PFSK-1 (cell line): ENCODE results near the gene FER.

Experiments
- SIN3A ChIP-seq: IDR thresholded peaks from 2 replicates; pipeline ENCODE4 v1.6.1; 2012; ENCODE audit warnings: mild to moderate bottlenecking, low read length, moderate library complexity, borderline replicate concordance; ENCODE audit not compliant: insufficient read depth
- TAF1 ChIP-seq: IDR thresholded peaks from 2 replicates; pipeline ENCODE4 v1.6.1; 2012; ENCODE audit warnings: low read length, control low read depth, borderline replicate concordance; ENCODE audit not compliant: insufficient read depth

- no peak for TF ChIP-seq SIN3A
- TF ChIP-seq TAF1: no peak
These were observed 393.8 kb downstream of the FER start for GRCh38 chr5:109141222-109142200.
